GM21825 (cell line): ENCODE data around the gene EPHB6.

Source experiments
- ATAC-seq: cut with Tn5 transposase; IDR thresholded peaks from one replicate; pipeline ENCODE4 v1.9.1; 2021; ENCODE audit warnings: mild to moderate bottlenecking, moderate library complexity; ENCODE audit not compliant: unreplicated experiment

The EPHB6 gene

GRCh38 chr7:142854372-142855113 is at the start of gene EPHB6:
TSS of gene EPHB6 (plus strand) at chr7:142855076. CDS start at chr7:142863228, 8,152 bp downstream.
- ATAC-seq, result peak; percentile 55

DNA sequence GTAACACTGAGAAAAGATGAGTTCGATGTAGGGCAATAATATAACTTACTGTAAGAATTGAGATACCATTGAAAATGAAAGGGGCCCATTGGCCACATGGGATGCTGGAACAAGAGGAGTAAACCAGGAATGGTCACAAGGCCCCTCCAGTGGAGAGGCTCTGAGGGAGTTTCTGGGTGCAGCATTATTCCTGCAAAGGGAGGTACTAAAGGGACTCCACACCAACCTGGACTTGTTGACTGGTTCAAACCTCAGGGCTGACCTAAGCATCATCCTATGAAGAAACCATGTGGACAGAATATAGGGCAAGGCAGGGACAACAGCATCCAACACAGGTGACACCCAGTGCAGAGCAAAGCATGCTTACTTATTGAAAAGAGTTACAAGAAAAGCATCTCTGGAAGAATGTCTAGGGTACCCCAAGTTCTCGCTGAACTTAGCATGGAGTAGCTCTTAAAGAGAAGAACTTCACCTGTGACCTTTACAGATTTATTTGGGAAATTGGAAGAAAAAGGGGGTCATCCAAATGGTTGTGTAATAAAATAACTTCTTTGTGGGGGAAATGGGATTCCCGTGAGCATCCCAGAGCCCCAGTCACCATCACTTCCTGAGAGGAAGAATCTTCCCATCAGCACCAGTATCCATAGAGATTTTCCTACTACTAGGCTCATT is 49.4 kb upstream of the EPHB6 start:
- ATAC-seq, result no peak

- no peak for ATAC-seq
These were observed 48.9 kb upstream of the EPHB6 start for GRCh38 chr7:142806022-142806356.

- ATAC-seq, result no peak
These were observed 47.9 kb upstream of the EPHB6 start for GRCh38 chr7:142806957-142807356.

DNA sequence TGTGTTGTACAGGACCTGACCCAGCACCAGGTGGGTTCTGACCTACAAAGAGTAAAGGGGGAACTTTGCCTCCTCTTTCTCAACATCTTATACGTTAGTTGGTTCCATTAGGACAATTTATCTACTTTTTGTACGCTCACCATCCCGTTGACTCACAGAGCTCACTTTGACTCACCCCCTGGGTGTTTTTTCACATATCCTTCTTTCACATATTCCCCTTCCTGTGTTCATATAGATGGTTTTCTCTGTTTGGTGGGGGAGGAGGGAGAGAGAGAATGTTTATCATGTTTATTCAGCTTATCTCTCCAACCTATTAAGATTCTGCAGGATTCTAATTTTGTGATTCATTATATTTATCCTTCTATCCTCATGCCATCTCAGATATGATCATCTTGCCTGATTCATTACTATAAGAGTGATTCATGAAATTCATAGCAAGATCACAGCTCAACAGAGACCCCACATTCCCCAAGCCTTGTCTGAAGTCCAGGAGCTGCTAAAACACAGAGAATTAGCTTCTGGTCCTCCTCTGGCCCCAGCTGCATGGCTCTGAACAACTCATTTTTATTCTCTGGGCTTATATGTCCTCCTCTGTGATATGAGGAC is 46.9 kb upstream of the EPHB6 start:
- peak; percentile 27 for ATAC-seq

- ATAC-seq, result peak; percentile 23
These were observed 46.4 kb upstream of the EPHB6 start for GRCh38 chr7:142808461-142808801.

DNA sequence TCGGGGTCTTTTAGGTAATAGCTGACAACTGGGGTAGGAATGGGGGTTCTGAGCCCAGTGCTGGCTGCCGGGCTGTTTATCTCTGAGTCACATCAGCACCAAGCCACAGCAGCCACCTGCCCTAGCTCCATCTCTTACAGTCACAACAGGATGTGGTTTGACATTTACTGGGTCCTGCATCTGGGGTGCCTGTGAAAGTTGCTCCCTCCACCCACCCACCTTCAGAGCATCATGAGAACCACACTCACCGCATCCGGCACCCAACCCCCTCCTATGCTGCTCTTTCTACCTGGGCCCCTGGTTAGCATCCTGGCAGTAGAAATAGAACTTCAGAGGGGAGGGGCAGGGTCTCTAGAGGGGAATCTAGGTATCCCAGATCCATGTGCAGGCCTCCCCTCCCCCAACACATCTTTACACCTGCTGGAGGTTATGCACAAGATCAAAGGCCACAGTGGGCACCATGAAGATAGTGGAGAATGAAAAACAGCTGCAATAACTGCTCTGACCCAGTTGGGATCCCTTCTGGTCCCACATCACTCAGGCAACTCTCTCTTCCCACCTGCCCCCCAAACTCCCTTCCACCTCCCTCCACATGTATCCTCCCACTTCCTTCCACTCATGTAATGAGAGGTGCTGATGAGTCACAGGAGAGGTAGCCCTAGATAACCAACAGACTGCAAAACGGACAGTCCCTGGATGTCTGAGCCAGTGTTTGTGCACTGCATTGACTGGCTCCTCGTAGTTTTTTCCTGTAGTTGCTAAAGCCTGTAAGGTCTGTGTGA is 45.9 kb upstream of the EPHB6 start:
- peak; percentile 86 for ATAC-seq

GRCh38 chr7:142809671-142810070 is 45.2 kb upstream of the EPHB6 start:
- ATAC-seq, result no peak

DNA sequence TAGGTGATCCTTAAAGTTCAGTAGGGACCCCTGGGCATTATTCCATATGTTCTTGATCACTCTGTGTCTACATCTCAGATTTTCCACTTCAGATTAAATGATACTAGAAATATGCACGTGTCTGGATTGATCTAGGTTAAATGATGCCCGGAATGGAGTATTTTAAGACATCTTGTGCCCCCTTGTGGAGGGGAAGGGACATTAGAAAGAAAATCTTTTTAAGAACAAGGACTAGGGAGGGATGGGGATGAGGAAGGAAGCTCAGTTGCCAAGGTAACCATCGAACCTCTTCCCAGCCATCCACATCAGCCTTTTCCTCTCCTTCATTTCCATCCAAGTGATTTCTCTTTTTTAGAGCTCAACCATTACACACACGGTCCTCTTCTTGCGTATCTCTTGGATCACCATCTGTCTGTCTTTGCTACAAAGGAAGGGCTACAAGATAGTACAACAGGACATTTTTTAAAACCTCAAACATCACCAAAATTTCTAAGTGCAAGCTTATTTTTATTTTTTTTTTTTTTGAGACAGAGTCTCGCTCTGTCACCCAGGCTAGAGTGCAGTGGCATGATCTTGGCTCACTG is 43.6 kb upstream of the EPHB6 start:
- no peak for ATAC-seq

DNA sequence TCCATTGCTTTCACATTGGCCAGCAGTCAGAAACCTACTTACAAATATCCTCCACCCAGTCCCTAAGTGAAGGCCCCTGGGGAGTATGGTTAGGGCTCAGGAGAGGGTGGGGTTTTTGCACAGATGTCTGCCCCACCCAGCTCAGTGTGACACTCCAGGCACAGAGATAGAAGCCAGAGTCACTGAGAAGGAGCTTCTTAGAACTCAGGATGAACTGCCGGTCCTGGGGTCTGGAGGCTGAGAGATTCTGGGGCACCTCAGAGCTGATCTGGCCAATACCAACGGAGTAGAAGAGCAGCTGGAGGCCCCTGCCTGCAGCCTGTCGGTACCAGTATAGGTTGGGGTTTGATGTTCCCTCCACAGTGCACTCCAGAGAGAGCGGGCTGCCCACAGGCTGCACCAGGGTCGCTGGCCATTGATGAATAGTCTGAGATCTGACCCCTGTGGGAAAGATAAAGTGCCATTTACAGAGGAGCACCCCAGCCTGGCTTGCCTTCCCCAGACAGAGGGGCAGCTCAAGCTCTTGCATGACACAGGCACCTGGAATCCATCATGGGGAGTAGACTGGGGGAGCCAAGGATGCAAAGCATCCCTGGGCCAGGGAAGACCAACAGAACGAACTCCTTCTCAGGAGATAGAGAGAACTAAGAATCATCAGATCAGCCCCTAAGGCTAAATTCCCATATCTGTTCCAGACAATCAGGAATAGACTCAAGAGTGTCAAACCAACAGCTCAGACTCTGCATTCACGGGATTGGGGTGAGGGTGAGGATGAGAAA is 42.2 kb upstream of the EPHB6 start:
- ATAC-seq, result no peak

GRCh38 chr7:142813226-142813625 is 41.6 kb upstream of the EPHB6 start:
- no peak for ATAC-seq

GRCh38 chr7:142813699-142814098 is 41.2 kb upstream of the EPHB6 start:
- ATAC-seq, result no peak

DNA sequence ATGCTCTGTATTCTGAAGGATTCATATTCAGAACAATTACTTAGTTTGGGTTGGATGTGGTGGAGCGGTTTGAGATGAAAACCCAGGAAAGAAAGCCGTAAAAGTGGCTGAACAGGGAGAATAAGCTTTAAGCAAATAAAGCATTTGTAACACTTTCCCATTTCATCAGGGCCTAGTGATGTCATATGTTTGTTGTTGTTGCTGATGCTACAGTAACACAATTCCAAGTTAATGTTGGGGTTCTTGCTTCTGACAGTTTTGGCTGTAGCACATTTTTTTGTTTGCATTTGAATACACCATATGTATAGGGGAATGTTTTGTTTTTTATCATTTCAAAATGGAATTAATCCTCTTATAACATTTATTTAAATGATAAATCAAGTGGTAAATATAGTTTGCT is 40.4 kb upstream of the EPHB6 start:
- no peak for ATAC-seq

DNA sequence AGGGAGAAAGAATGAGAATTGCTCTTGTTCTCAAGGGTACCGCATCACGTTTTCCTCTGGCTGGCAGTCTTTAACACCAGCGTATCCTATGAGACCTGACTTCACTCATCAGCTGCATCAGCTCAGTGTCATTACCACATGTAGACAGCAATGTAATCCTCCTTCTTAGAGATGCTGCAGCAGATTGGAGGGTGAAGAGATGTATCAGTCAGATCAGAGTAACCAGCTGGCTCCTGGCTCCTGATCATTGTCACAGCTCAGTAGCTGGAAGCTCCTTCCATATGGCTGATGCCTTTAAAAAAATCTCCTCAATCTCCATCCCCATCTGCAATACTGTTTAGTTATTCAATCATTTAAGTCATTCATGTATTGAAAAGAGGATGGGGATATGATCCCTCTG is 39.7 kb upstream of the EPHB6 start:
- no peak for ATAC-seq

DNA sequence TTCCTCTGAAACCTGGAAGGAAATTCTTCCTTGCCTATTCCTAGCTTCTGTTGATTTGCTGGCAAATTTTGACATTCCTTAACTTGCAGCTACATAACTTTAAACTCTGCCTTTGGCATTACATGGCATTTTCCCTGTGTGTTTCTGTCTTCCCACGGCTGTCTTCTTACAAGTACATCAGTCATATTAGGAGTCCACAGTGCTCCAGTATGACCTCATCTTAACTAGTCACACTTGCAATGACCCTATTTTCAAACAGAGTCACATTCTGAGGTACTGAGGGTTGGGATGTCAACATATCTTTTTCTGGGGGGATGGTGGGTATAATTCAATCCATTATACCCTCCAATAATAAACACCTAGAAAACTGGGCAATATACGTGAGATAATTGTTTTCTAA is 37.4 kb upstream of the EPHB6 start:
- ATAC-seq, result no peak

- ATAC-seq, result no peak
These were observed 35.3 kb upstream of the EPHB6 start for GRCh38 chr7:142819530-142819929.

DNA sequence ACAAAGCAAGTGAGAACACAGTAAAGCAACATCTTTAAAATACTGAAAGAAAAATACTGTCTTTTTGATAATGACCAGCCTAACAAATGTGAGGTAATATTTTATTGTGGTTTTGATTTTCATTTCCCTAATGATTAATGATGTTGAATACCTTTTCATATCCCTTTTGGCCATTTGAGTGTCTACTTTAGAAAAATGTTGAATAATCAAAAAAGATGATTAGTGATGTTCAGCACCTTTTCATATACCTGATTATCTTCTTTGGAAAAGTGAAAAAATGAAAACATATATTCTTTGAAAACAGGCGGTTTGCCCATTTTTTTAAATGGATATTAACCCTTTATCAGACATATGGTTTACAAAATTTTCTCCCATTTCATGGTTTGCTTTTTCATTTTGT is 32.2 kb upstream of the EPHB6 start:
- ATAC-seq, result no peak

DNA sequence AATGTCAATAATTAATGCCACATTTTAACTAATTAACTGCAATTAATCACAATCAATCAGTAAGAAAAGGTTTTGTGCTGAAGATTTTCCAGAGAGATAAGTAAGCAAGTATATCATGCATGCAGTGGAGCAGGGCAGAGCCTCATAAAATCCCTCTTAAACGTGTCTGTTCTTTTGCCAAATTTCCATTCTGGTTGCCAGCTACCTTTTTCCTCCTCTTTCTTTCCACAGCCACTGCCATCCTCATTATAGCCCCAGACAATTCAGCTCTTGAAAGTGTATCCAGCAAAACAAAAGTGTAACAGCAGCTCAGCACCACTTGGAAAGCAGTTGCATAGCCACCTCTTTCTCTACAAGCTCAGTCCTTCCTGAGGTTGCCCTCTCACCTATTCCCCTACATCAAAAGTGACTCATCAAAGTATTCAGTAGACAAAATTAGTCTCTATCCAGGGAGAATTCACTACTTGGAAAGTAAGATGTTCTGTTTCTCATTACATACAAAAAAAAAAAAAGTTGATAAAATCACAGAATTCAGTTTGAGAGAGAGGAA is 26.9 kb upstream of the EPHB6 start:
- ATAC-seq, result no peak

- no peak for ATAC-seq
These were observed 22.5 kb upstream of the EPHB6 start for GRCh38 chr7:142832417-142832816.
